Epithelial cell of alveolus of lung (primary cell): Measurements from ENCODE around the gene CHRM1. TPM values are rescaled to one million over a fixed set of nuclear protein-coding genes. Genes with fewer than 3 reads are reported as not detected.

Experiments used
- total RNA-seq: library from RNA; depleted of rRNA; stranded (reverse); fragments of >200 nt; gene quantifications from 2 replicates; pipeline ENCODE4 v1.2.1, GENCODE V29; 2015

Gene CHRM1, protein sequence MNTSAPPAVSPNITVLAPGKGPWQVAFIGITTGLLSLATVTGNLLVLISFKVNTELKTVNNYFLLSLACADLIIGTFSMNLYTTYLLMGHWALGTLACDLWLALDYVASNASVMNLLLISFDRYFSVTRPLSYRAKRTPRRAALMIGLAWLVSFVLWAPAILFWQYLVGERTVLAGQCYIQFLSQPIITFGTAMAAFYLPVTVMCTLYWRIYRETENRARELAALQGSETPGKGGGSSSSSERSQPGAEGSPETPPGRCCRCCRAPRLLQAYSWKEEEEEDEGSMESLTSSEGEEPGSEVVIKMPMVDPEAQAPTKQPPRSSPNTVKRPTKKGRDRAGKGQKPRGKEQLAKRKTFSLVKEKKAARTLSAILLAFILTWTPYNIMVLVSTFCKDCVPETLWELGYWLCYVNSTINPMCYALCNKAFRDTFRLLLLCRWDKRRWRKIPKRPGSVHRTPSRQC
- total RNA-seq: not detected in 2 replicates

DNA sequence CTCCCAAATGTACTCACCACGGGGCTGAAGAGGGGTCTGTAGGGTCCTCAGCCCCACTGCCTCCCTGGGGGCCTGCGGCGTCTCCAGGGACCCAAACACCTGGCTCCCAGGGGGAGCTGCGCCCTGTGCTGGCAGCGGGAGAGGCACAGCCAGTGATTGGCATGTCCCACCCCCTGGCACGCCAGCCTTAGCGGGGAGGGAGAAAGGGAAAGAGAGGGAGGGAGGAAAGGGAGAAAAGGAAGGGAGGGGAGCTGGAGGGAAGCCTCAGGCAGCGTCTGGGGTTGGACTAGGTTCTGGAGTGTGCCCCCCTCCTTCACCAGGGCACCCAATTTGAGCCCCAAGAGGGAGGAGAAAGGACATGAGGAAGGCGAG lies at the start of gene CHRM1:
CHRM1 (minus strand) TSS at position 163 of the 372 bp plus-strand sequence. CDS start 10,263 bp downstream, outside the sequence.

DNA sequence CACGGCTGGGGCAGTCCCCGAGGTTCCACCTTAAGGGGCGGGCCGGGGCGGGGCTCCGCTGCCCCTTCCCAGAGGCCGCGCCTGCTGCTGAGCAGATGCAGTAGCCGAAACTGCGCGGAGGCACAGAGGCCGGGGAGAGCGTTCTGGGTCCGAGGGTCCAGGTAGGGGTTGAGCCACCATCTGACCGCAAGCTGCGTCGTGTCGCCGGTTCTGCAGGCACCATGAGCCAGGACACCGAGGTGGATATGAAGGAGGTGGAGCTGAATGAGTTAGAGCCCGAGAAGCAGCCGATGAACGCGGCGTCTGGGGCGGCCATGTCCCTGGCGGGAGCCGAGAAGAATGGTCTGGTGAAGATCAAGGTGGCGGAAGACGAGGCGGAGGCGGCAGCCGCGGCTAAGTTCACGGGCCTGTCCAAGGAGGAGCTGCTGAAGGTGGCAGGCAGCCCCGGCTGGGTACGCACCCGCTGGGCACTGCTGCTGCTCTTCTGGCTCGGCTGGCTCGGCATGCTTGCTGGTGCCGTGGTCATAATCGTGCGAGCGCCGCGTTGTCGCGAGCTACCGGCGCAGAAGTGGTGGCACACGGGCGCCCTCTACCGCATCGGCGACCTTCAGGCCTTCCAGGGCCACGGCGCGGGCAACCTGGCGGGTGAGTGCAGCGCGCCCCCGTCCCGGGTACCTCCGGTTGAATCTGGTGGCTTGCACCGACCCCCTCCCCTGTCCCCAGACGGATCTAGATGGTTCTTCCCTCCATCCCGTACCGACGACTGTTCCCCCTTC lies 40.2 kb downstream of the CHRM1 start, which contains the start of gene SLC3A2:
SLC3A2 (plus strand) TSS at position 94 of the 776 bp plus-strand sequence; CDS start at position 222, 128 bp downstream.

Other genes with a start within 250 kb of the CHRM1 start
- 11.5 and 17.2 TPM in 2 replicates for gene UQCC3, start 249.7 kb downstream of the CHRM1 start, total RNA-seq
- gene LBHD1, start 249.1 kb downstream of the CHRM1 start, total RNA-seq: 2.4 and 3.1 TPM in 2 replicates
- gene UBXN1, start 242.3 kb downstream of the CHRM1 start, total RNA-seq: 135 and 148 TPM in 2 replicates
- gene LRRN4CL, start 231.8 kb downstream of the CHRM1 start, total RNA-seq: 2.1 and 4.3 TPM in 2 replicates
- gene BSCL2, start 213.9 kb downstream of the CHRM1 start, total RNA-seq: 66.0 and 82.1 TPM in 2 replicates
- not detected in 2 replicates for gene GNG3, start 213.7 kb downstream of the CHRM1 start, total RNA-seq
- 9.2 and 16.2 TPM in 2 replicates for gene HNRNPUL2, start 193.9 kb downstream of the CHRM1 start, total RNA-seq
- 22.4 and 50.1 TPM in 2 replicates for gene TTC9C, start 192.9 kb downstream of the CHRM1 start, total RNA-seq
- gene ZBTB3, start 167.2 kb downstream of the CHRM1 start, total RNA-seq: 7.5 and 8.3 TPM in 2 replicates
- gene POLR2G, start 159.8 kb downstream of the CHRM1 start, total RNA-seq: 95.7 and 111 TPM in 2 replicates
- gene TAF6L, start 150.0 kb downstream of the CHRM1 start, total RNA-seq: 11.4 and 20.0 TPM in 2 replicates
- gene TMEM179B, start 134.0 kb downstream of the CHRM1 start, total RNA-seq: 82.1 and 98.6 TPM in 2 replicates
- 39.0 and 55.0 TPM in 2 replicates for gene TMEM223, start 129.4 kb downstream of the CHRM1 start, total RNA-seq
- 20.3 and 44.3 TPM in 2 replicates for gene NXF1, start 115.9 kb downstream of the CHRM1 start, total RNA-seq
- gene STX5, start 89.3 kb downstream of the CHRM1 start, total RNA-seq: 44.6 and 50.4 TPM in 2 replicates
- not detected in 2 replicates for gene TEX54, start 88.5 kb downstream of the CHRM1 start, total RNA-seq
- 38.6 and 57.9 TPM in 2 replicates for gene WDR74, start 81.8 kb downstream of the CHRM1 start, total RNA-seq
- gene SLC3A2, start 40.5 kb downstream of the CHRM1 start, total RNA-seq: 146 and 183 TPM in 2 replicates
- not detected in 2 replicates for gene SLC22A6, start 63.6 kb upstream of the CHRM1 start, total RNA-seq
- gene SLC22A8, start 94.5 kb upstream of the CHRM1 start, total RNA-seq: not detected in 2 replicates
- gene SLC22A24, start 222.9 kb upstream of the CHRM1 start, total RNA-seq: not detected in 2 replicates